Hepatocyte (in vitro differentiated cells): ENCODE measurements around the gene AUNIP. TPM values are rescaled to one million over a fixed set of nuclear protein-coding genes. Genes with fewer than 3 reads are reported as not detected.

Source experiments
- DNase-seq: peaks from one replicate; pipeline ENCODE4 v3.0.0-alpha.2; 2016; ENCODE audit warnings: low spot score
- H2AFZ ChIP-seq: fragments of 200-600 bp; sonication (generic); 2 replicates; pipeline ENCODE4 v1.6.0; 2016; ENCODE audit warnings: antibody characterized with exemption, mild to moderate bottlenecking
- H3K27ac ChIP-seq: fragments of 200-600 bp; sonication (generic); 2 replicates; pipeline ENCODE4 v1.5.1; 2016; ENCODE audit warnings: mild to moderate bottlenecking
- H3K27me3 ChIP-seq: fragments of 200-600 bp; sonication (generic); 2 replicates; pipeline ENCODE4 v1.6.1; 2016
- H3K36me3 ChIP-seq: fragments of 200-600 bp; sonication (generic); replicated peaks from 2 replicates; pipeline ENCODE4 v1.5.1; 2016; ENCODE audit warnings: low read depth; ENCODE audit not compliant: insufficient read depth
- H3K4me1 ChIP-seq: fragments of 200-600 bp; sonication (generic); 2 replicates; pipeline ENCODE4 v1.5.1; 2016; ENCODE audit warnings: mild to moderate bottlenecking, moderate library complexity; ENCODE audit not compliant: insufficient read depth
- H3K4me2 ChIP-seq: fragments of 200-600 bp; sonication (generic); 2 replicates; pipeline ENCODE4 v1.6.0; 2016
- H3K4me3 ChIP-seq: fragments of 200-600 bp; sonication (generic); 2 replicates; pipeline ENCODE4 v1.5.1; 2016; ENCODE audit warnings: mild to moderate bottlenecking
- H3K79me2 ChIP-seq: fragments of 200-600 bp; sonication (generic); 2 replicates; pipeline ENCODE4 v1.6.0; 2017; ENCODE audit warnings: mild to moderate bottlenecking
- H3K9me2 ChIP-seq: fragments of 200-600 bp; sonication (generic); replicated peaks from 2 replicates; pipeline ENCODE4 v1.6.0; 2017; ENCODE audit warnings: mild to moderate bottlenecking; ENCODE audit not compliant: insufficient read depth
- H3K9me3 ChIP-seq: fragments of 200-600 bp; sonication (generic); 2 replicates; pipeline ENCODE4 v1.5.1; 2016; ENCODE audit warnings: low read depth, mild to moderate bottlenecking
- H4K20me1 ChIP-seq: fragments of 200-600 bp; sonication (generic); 2 replicates; pipeline ENCODE4 v1.6.0; 2016; ENCODE audit warnings: mild to moderate bottlenecking; ENCODE audit not compliant: insufficient read depth, poor library complexity, severe bottlenecking
- EZH2 ChIP-seq: fragments of 200-600 bp; sonication (generic); IDR thresholded peaks from 2 replicates; pipeline ENCODE4 v1.6.1; 2016; ENCODE audit warnings: antibody characterized with exemption, mild to moderate bottlenecking, borderline replicate concordance
- EZH2phosphoT487 ChIP-seq: fragments of 200-600 bp; sonication (generic); IDR thresholded peaks from one replicate; pipeline ENCODE4 v1.6.1; 2018; ENCODE audit warnings: antibody characterized with exemption, mild to moderate bottlenecking, low read depth, moderate library complexity; ENCODE audit not compliant: unreplicated experiment, severe bottlenecking
- WGBS: methylation state at CpG from one replicate; pipeline ENCODE4 v1.1.6; 2016; ENCODE audit warnings: low lambda C conversion rate; ENCODE audit errors: missing lambda C conversion rate; 5-methylcytosine and 5-hydroxymethylcytosine counted together
- polyA plus RNA-seq: library from polyadenylated mRNA; unstranded; fragments of >200 nt; fragmentation: Nextera tagmentation; extraction: Ambion mirVana; gene quantifications from 2 replicates; pipeline ENCODE4 v1.2.1, GENCODE V29; 2016
- total RNA-seq: library from RNA; depleted of rRNA; stranded (reverse); fragments of >200 nt; gene quantifications from 2 replicates; pipeline ENCODE4 v1.2.3, GENCODE V29; 2014
- TF ChIP-seq, protein P1 (sequence below): fragments of 200-600 bp; sonication (generic); IDR thresholded peaks from 2 replicates; pipeline ENCODE4 v1.5.1; 2016; ENCODE audit warnings: antibody characterized with exemption, mild to moderate bottlenecking; ENCODE audit not compliant: poor library complexity

Gene AUNIP, protein sequence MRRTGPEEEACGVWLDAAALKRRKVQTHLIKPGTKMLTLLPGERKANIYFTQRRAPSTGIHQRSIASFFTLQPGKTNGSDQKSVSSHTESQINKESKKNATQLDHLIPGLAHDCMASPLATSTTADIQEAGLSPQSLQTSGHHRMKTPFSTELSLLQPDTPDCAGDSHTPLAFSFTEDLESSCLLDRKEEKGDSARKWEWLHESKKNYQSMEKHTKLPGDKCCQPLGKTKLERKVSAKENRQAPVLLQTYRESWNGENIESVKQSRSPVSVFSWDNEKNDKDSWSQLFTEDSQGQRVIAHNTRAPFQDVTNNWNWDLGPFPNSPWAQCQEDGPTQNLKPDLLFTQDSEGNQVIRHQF
- total RNA-seq (1.3 and 2.4 TPM in 2 replicates), polyA plus RNA-seq (0.41 and 2.4 TPM in 2 replicates)

DNA sequence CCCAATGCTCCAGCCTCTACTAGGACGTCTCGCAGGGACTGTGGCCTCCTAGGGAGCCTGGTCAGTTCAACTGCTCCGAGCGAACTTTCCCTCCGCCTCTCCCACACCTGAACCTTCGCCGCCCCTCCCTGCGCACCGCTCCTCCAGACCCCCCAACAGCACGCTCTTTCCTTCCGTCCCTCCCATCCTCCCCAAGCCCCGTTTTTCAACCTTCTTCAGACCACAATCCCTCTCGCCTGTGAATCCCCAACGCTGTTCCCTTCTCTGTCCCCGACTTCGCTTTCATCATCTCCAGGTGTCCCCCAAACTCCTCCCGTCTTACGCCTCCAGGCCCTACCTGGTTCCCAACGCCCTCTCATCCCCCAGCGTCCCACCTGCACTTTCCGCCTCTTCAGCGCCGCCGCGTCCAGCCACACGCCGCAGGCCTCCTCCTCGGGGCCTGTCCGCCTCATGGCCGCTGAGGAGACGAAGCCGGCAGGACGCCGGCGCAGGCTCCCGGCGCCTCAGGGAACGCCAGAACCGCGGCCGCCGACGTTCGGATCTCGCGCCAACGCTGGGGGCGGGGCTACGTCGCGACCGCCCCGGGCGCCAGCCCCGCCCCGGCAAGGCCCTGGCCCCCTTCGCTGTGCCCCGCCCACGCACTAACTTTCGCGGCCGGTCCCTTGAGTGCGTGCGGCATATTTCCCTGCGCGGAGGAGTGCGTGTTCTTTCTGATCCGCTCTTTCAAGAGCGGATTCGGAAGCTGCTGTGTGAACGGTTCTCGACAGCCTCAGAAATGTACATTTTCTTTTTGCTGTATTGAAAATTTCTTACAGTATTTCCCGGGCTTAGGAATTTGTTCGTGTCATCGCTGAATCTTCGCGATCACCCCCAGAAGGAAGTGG is at the start of gene AUNIP:
AUNIP (minus strand) TSS at position 552 of the 884 bp plus-strand sequence; CDS start at position 452, 100 bp downstream.
- Histone ChIP-seq H3K79me2 (peaks cover 13% of the 10 kb centered on the region), H3K4me2 (peak within 1 kb of the TSS; percentile 97), H2AFZ (peak within 1 kb of the TSS; percentile 95), H3K9me3 (no peaks in the 10 kb centered on the region), H3K4me1 (peaks cover 17% of the 10 kb centered on the region), H3K27me3 (no peaks in the 10 kb centered on the region), H3K36me3 (no peaks in the 10 kb centered on the region), H3K4me3 (peak within 1 kb of the TSS; percentile 78), H3K27ac (peak within 1 kb of the TSS; percentile 94), H3K9me2 (no peaks in the 10 kb centered on the region), H4K20me1 (no peaks in the 10 kb centered on the region)
- peak; percentile 96 for DNase-seq
- TF ChIP-seq EZH2phosphoT487: no peak
- no peak for TF ChIP-seq EZH2
- TF ChIP-seq, protein P1, sequence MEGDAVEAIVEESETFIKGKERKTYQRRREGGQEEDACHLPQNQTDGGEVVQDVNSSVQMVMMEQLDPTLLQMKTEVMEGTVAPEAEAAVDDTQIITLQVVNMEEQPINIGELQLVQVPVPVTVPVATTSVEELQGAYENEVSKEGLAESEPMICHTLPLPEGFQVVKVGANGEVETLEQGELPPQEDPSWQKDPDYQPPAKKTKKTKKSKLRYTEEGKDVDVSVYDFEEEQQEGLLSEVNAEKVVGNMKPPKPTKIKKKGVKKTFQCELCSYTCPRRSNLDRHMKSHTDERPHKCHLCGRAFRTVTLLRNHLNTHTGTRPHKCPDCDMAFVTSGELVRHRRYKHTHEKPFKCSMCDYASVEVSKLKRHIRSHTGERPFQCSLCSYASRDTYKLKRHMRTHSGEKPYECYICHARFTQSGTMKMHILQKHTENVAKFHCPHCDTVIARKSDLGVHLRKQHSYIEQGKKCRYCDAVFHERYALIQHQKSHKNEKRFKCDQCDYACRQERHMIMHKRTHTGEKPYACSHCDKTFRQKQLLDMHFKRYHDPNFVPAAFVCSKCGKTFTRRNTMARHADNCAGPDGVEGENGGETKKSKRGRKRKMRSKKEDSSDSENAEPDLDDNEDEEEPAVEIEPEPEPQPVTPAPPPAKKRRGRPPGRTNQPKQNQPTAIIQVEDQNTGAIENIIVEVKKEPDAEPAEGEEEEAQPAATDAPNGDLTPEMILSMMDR: no peak
- 1% methylated on average over 43 of the region's 77 CpGs for WGBS

DNA sequence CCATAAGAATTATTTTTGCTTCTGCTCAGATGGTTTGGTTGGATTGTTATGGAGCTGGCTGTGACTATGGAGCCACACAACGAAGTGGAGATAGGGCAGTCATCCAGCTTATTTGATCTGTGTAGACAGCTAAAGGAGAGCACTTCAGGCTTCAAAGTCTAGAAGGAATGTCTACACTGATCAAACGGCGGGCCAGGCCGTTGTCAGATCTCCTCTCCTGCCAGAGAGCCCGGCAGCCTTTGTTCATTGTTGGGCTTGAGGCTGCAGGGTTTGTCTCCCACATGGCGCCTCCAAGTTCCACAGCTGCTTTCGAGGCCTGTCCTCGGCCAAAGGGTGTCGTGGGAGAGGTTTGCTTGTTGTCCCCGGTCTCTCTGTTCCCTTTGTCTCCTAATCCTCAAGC is 49.8 kb upstream of the AUNIP start:
- Histone ChIP-seq H4K20me1 (no peaks in the 10 kb centered on the region), H3K9me2 (no peaks in the 10 kb centered on the region), H3K4me2 (no peak overlapping the region), H3K27ac (no peak overlapping the region), H3K79me2 (peaks cover 8% of the 10 kb centered on the region), H3K4me3 (no peak overlapping the region), H3K9me3 (no peaks in the 10 kb centered on the region), H2AFZ (no peak overlapping the region), H3K36me3 (no peaks in the 10 kb centered on the region), H3K27me3 (no peaks in the 10 kb centered on the region), H3K4me1 (peaks cover 4% of the 10 kb centered on the region)
- no peak for DNase-seq
- no peak for TF ChIP-seq EZH2
- 77% methylated on average over 10 of the region's 10 CpGs for WGBS

DNA sequence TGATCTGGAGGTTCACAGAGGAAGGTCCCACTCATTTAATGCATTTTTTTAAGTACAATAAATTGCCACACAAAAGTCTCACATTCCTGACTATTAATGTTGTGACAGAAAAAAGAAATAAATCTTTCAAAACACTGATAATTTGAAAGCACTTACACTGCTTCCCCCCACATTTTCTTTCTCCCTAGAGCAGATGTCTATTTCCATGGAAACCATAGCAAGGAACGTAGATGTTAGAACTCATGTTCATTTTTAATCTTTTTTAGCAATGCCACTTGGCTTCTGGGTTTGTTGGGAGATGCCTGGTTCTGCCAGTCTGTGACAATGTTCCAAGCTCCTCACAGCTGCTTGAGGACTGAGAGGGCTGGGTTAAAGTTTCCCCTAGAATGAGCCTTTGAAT is 48.9 kb upstream of the AUNIP start:
- 72% methylated on average over 1 of the region's 1 CpG for WGBS
- peaks cover 17% of the 10 kb centered on the region for H3K79me2 ChIP-seq

More for the DNA sequence above, 48.9 kb upstream of the AUNIP start:
- H3K27me3 ChIP-seq: no peaks in the 10 kb centered on the region
- no peaks in the 10 kb centered on the region for H4K20me1 ChIP-seq
- DNase-seq: no peak
- TF ChIP-seq, protein P1: no peak
- no peak for TF ChIP-seq EZH2phosphoT487
- no peak for TF ChIP-seq EZH2
- H3K4me2 ChIP-seq: no peak overlapping the region
- H3K4me1 ChIP-seq: peaks cover 13% of the 10 kb centered on the region
- H3K9me3 ChIP-seq: no peaks in the 10 kb centered on the region
- no peak overlapping the region for H3K27ac ChIP-seq
- no peaks in the 10 kb centered on the region for H3K9me2 ChIP-seq
- no peak overlapping the region for H2AFZ ChIP-seq
- H3K4me3 ChIP-seq: no peak overlapping the region
- H3K36me3 ChIP-seq: no peaks in the 10 kb centered on the region
